Stimulated activated CD4-positive, alpha-beta T cell treated with anti-CD3 and anti-CD28 coated beads, TNF-alpha, amount 100 ng/mL, for 4 hours (primary cell): ENCODE results near the gene VSTM4.

ENCODE experiments used
- DNase-seq, 3 experiments: peaks; one replicate each; pipeline ENCODE4 v3.0.0-alpha.2; 2020; ENCODE audit warnings: low read depth in 3 of 3

Gene VSTM4

GRCh38 chr10:49141541-49142332 is 26.4 kb upstream of the VSTM4 start:
- no peak for DNase-seq

- DNase-seq = no peak
These were observed 25.2 kb upstream of the VSTM4 start for GRCh38 chr10:49140304-49141177.

- DNase-seq = no peak
These were observed 24.5 kb upstream of the VSTM4 start for GRCh38 chr10:49139846-49140195.

- DNase-seq = no peak
These were observed 23.9 kb upstream of the VSTM4 start for GRCh38 chr10:49139028-49139845.

- no peak for DNase-seq
These were observed 23.1 kb upstream of the VSTM4 start for GRCh38 chr10:49138361-49138891.

GRCh38 chr10:49136525-49136924 is 21.2 kb upstream of the VSTM4 start:
- DNase-seq = no peak

- DNase-seq = no peak
These were observed 20.4 kb upstream of the VSTM4 start for GRCh38 chr10:49135575-49136313.

- DNase-seq = no peak
These were observed 19.0 kb upstream of the VSTM4 start for GRCh38 chr10:49134327-49134726.

- no peak for DNase-seq
These were observed 18.5 kb upstream of the VSTM4 start, which contains the start of gene FAM170B for GRCh38 chr10:49133706-49134248. FAM170B (minus strand) TSS chr10:49134021; CDS start chr10:49133918, 103 bp downstream.

- no peak for DNase-seq
These were observed 17.0 kb upstream of the VSTM4 start for GRCh38 chr10:49132362-49132737.

- no peak for DNase-seq
These were observed 16.4 kb upstream of the VSTM4 start for GRCh38 chr10:49131507-49132361.

- no peak for DNase-seq
These were observed 14.1 kb upstream of the VSTM4 start for GRCh38 chr10:49129376-49129775.

GRCh38 chr10:49128854-49129253 is 13.5 kb upstream of the VSTM4 start:
- no peak for DNase-seq

- DNase-seq = no peak
These were observed 8.9 kb upstream of the VSTM4 start for GRCh38 chr10:49123981-49124950.

- DNase-seq = no peak
These were observed 5.6 kb upstream of the VSTM4 start for GRCh38 chr10:49120911-49121310.

- no peak for DNase-seq
These were observed 4.4 kb upstream of the VSTM4 start for GRCh38 chr10:49119746-49120145.

- no peak for DNase-seq
These were observed 3.2 kb upstream of the VSTM4 start for GRCh38 chr10:49118430-49119074.
